H1 (cell line): Measurements from ENCODE around the gene NAV3. TPM values are rescaled to one million over a fixed set of nuclear protein-coding genes. Genes with fewer than 3 reads are reported as not detected.

Source experiments
- CTCF ChIA-PET: fragments of 300-600 bp; sonication (Branson Sonifier 250); formaldehyde crosslinking; loops from one replicate; lab custom pipeline; 2021; ENCODE audit not compliant: partially characterized antibody; lab: Charles Lee
- POLR2A ChIA-PET: fragments of 300-600 bp; sonication (Branson Sonifier 250); formaldehyde crosslinking; loops from one replicate; lab custom pipeline; 2021; ENCODE audit warnings: inconsistent platforms; ENCODE audit not compliant: partially characterized antibody; lab: Charles Lee
- DNase-seq, 2 experiments: peaks; one replicate each; pipeline versions ENCODE4 v3.0.0 to v3.0.0-alpha.2; 2010 to 2022; ENCODE audit warnings: low spot score in 2 of 2, low read depth in 1 of 2, mixed read lengths in 1 of 2
- FAIRE-seq: peaks from 2 replicates; lab custom pipeline; 2011; peaks lifted over from hg19 to GRCh38; lab: Jason Lieb, UNC
- H2AFZ ChIP-seq: 2 replicates; pipeline ENCODE4 v1.8.1; 2012; ENCODE audit warnings: low read length, inconsistent platforms
- H2AK5ac ChIP-seq: 2 replicates; pipeline ENCODE4 v1.6.1; 2013; ENCODE audit warnings: low read depth, low read length
- H2BK120ac ChIP-seq: replicated peaks from 2 replicates; pipeline ENCODE3; 2013; ENCODE audit warnings: low read depth, low read length, inconsistent platforms
- H2BK12ac ChIP-seq: 2 replicates; pipeline ENCODE4 v1.6.1; 2013; ENCODE audit warnings: low read depth, low read length
- H2BK15ac ChIP-seq: 2 replicates; pipeline ENCODE4 v1.6.1; 2013; ENCODE audit warnings: low read length
- H2BK20ac ChIP-seq: 2 replicates; pipeline ENCODE4 v1.6.1; 2013; ENCODE audit warnings: low read length
- H2BK5ac ChIP-seq: 2 replicates; pipeline ENCODE4 v1.6.1; 2013; ENCODE audit warnings: low read depth, low read length
- H3K14ac ChIP-seq: 2 replicates; pipeline ENCODE4 v1.6.1; 2013; ENCODE audit warnings: inconsistent platforms; ENCODE audit not compliant: insufficient read length
- H3K18ac ChIP-seq: 2 replicates; pipeline ENCODE4 v1.6.1; 2013; ENCODE audit warnings: low read length; ENCODE audit errors: extremely low read depth
- H3K23ac ChIP-seq: 2 replicates; pipeline ENCODE4 v1.6.1; 2013; ENCODE audit warnings: inconsistent platforms; ENCODE audit not compliant: insufficient read length
- H3K23me2 ChIP-seq: 2 replicates; pipeline ENCODE4 v1.6.1; 2013; ENCODE audit warnings: low read depth, low read length
- H3K27ac ChIP-seq: 2 replicates; pipeline ENCODE4 v1.6.1; 2011; ENCODE audit warnings: low read depth, low read length, inconsistent platforms
- H3K27me3 ChIP-seq, 4 experiments: replicated peaks in 1 of 4; 1 replicate in 1 of 4; 2 replicates in 3 of 4; pipeline versions ENCODE4 v1.6.1 to v1.8.1; 2011 to 2013; ENCODE audit warnings: low read length in 3 of 4, mild to moderate bottlenecking in 3 of 4, inconsistent platforms in 2 of 4, mixed read lengths in 2 of 4, moderate library complexity in 1 of 4; ENCODE audit not compliant: control insufficient read depth in 3 of 4, insufficient read depth in 3 of 4; ENCODE audit errors: extremely low read depth in 1 of 4
- H3K36me3 ChIP-seq, 4 experiments: 2 replicates each; pipeline versions ENCODE4 v1.6.1 to v1.8.1; 2011 to 2013; ENCODE audit warnings: mild to moderate bottlenecking in 4 of 4, low read length in 3 of 4, moderate library complexity in 2 of 4, control low read depth in 1 of 4, inconsistent platforms in 1 of 4; ENCODE audit not compliant: insufficient read depth in 4 of 4, control insufficient read depth in 2 of 4
- H3K4ac ChIP-seq: replicated peaks from 2 replicates; pipeline ENCODE3; 2013; ENCODE audit warnings: low read length, low read depth, mixed read lengths, inconsistent platforms; ENCODE audit not compliant: insufficient read length
- H3K4me1 ChIP-seq, 4 experiments: replicated peaks in 1 of 4; 1 replicate in 1 of 4; 2 replicates in 3 of 4; pipeline versions ENCODE4 v1.6.1 to v1.8.1; 2011 to 2013; ENCODE audit warnings: low read length in 3 of 4, inconsistent platforms in 2 of 4, mixed read lengths in 1 of 4; ENCODE audit not compliant: insufficient read depth in 4 of 4, control insufficient read depth in 3 of 4
- H3K4me2 ChIP-seq, 2 experiments: 2 replicates each; pipeline versions ENCODE4 v1.6.1 to v1.8.1; 2011 to 2013; ENCODE audit warnings: low read depth in 2 of 2, low read length in 2 of 2, control low read depth in 1 of 2, inconsistent platforms in 1 of 2, mild to moderate bottlenecking in 1 of 2; ENCODE audit not compliant: insufficient read depth in 1 of 2
- H3K4me3 ChIP-seq, 4 experiments: fragments of 200-600, 300-600 bp in 1 of 4; sonication (generic), shearing (Covaris generic), sonication (Bioruptor Twin) in 1 of 4; 2 replicates each; pipeline versions ENCODE4 v1.5.1 to v1.8.1; 2011 to 2016; ENCODE audit warnings: low read length in 4 of 4, low read depth in 3 of 4, control low read depth in 2 of 4, inconsistent platforms in 2 of 4, mild to moderate bottlenecking in 2 of 4, mixed read lengths in 1 of 4, moderate library complexity in 1 of 4; ENCODE audit not compliant: insufficient read depth in 2 of 4; ENCODE audit errors: extremely low read depth in 1 of 4
- H3K56ac ChIP-seq: replicated peaks from 2 replicates; pipeline ENCODE3; 2013; ENCODE audit warnings: low read depth, mild to moderate bottlenecking, mixed read lengths, low read length, inconsistent platforms; ENCODE audit not compliant: insufficient read length
- H3K79me1 ChIP-seq: 2 replicates; pipeline ENCODE4 v1.6.1; 2013; ENCODE audit warnings: low read depth, low read length, control low read depth
- H3K79me2 ChIP-seq, 2 experiments: 2 replicates each; pipeline versions ENCODE4 v1.6.1 to v1.8.1; 2012 to 2013; ENCODE audit warnings: low read length in 2 of 2, mild to moderate bottlenecking in 2 of 2, inconsistent platforms in 1 of 2; ENCODE audit not compliant: insufficient read depth in 2 of 2, control insufficient read depth in 1 of 2
- H3K9ac ChIP-seq, 4 experiments: replicated peaks in 1 of 4; 1 replicate in 1 of 4; 2 replicates in 3 of 4; pipeline versions ENCODE4 v1.6.1 to v1.8.1; 2011 to 2013; ENCODE audit warnings: low read depth in 3 of 4, low read length in 3 of 4, control low read depth in 2 of 4, mild to moderate bottlenecking in 2 of 4, moderate library complexity in 2 of 4, inconsistent platforms in 1 of 4; ENCODE audit errors: extremely low read depth in 1 of 4
- H3K9me3 ChIP-seq, 2 experiments: 2 replicates each; pipeline versions ENCODE4 v1.6.1 to v1.8.1; 2012 to 2013; ENCODE audit warnings: mild to moderate bottlenecking in 2 of 2, moderate library complexity in 2 of 2, control low read depth in 1 of 2, inconsistent platforms in 1 of 2, low read depth in 1 of 2, low read length in 1 of 2, mixed read lengths in 1 of 2; ENCODE audit not compliant: insufficient read depth in 2 of 2
- H4K20me1 ChIP-seq, 2 experiments: replicated peaks in 1 of 2; 2 replicates each; pipeline versions ENCODE3 to v1.8.1; 2011 to 2013; ENCODE audit warnings: inconsistent platforms in 2 of 2, low read length in 2 of 2, mild to moderate bottlenecking in 1 of 2; ENCODE audit not compliant: insufficient read depth in 2 of 2, control insufficient read depth in 1 of 2
- H4K5ac ChIP-seq: 2 replicates; pipeline ENCODE4 v1.6.1; 2013; ENCODE audit warnings: low read length, low read depth, mixed read lengths, inconsistent platforms; ENCODE audit not compliant: insufficient read length
- H4K8ac ChIP-seq: 2 replicates; pipeline ENCODE4 v1.8.0; 2013; ENCODE audit warnings: mild to moderate bottlenecking, moderate library complexity, low read length, inconsistent platforms; ENCODE audit not compliant: insufficient read depth; ENCODE audit errors: extremely low read depth
- H4K91ac ChIP-seq: replicated peaks from 2 replicates; pipeline ENCODE3; 2013; ENCODE audit warnings: low read length, mixed read lengths, inconsistent platforms; ENCODE audit not compliant: insufficient read length
- CHD1 ChIP-seq: IDR thresholded peaks from 2 replicates; pipeline ENCODE4 v1.6.1; 2012; ENCODE audit warnings: low read depth, low read length, improper control_type of control experiment
- JUN ChIP-seq: IDR thresholded peaks from 2 replicates; pipeline ENCODE4 v1.6.1; 2011; ENCODE audit warnings: low read depth, mild to moderate bottlenecking, improper control_type of control experiment, low read length
- SP4 ChIP-seq: IDR thresholded peaks from 2 replicates; pipeline ENCODE4 v1.6.1; 2012; ENCODE audit warnings: low read length, inconsistent platforms
- TAF1 ChIP-seq: IDR thresholded peaks from 2 replicates; pipeline ENCODE4 v1.6.1; 2011; ENCODE audit warnings: mild to moderate bottlenecking, low read depth, low read length
- TAF7 ChIP-seq: optimal IDR thresholded peaks from 2 replicates; pipeline ENCODE3; 2011; ENCODE audit warnings: low read depth, mild to moderate bottlenecking, inconsistent platforms, low read length, moderate library complexity, borderline replicate concordance
- ZNF274 ChIP-seq: IDR thresholded peaks from 2 replicates; pipeline ENCODE4 v1.7.0; 2012; ENCODE audit warnings: low read length, borderline replicate concordance; ENCODE audit errors: extremely low read depth
- WGBS, 2 experiments: shearing (Covaris generic) in 1 of 2; methylation state at CpG; one replicate each; pipeline versions ENCODE4 v1.1.6 to v1.1.7; 2013 to 2015; ENCODE audit warnings: low lambda C conversion rate in 2 of 2, mixed read lengths in 2 of 2, inconsistent platforms in 1 of 2, low coverage in 1 of 2, missing lambda C conversion rate in 1 of 2; ENCODE audit not compliant: insufficient replicate concordance in 2 of 2, insufficient coverage in 1 of 2, insufficient read length in 1 of 2; ENCODE audit errors: extremely low coverage in 1 of 2, missing lambda C conversion rate in 1 of 2; 5-methylcytosine and 5-hydroxymethylcytosine counted together
- polyA plus RNA-seq, 7 experiments: library from polyadenylated mRNA; depleted of rRNA in 3 of 7; stranded (reverse) in 5 of 7; unstranded in 2 of 7; fragments of >200 nt in 5 of 7; fragments of 200-250 nt in 2 of 7; gene quantifications; 1 replicate in 5 of 7; 2 replicates in 1 of 7; 4 replicates in 1 of 7; pipeline versions ENCODE4 v1.2.1 to v1.2.3, GENCODE V29; 2011 to 2013; ENCODE audit warnings: missing spikeins in 2 of 7, mixed read lengths in 2 of 7
- total RNA-seq: library from RNA; stranded (reverse); fragmentation: NEBNext Ultra II Directional; extraction: Animal tissue kit (Norgen Biotek cat#: 25700); gene quantifications from 2 replicates; pipeline ENCODE4 v1.2.1, GENCODE V29; 2021

The NAV3 gene
- total and polyA plus RNA-seq, 2 of the 8 experiments (the other 6 are each of a cell fraction or from before 2014, with no cell fraction given) = 0.47 to 5.0 TPM

- no peak for DNase-seq
These were observed 2.6 kb downstream of the NAV3 start for GRCh38 chr12:77833329-77833728.

More at GRCh38 chr12:77833329-77833728, 2.6 kb downstream of the NAV3 start:
- Histone ChIP-seq H3K4me2 (no peak overlapping the region), H2AFZ (0 out of 2 replicates have a peak overlapping the region, but pooled peaks have one; percentile 19), H3K27ac (no peak overlapping the region), H4K5ac (no peak overlapping the region), H3K14ac (no peak overlapping the region), H3K79me2 (no peaks in the 10 kb centered on the region), H3K18ac (no peak overlapping the region), H3K4ac (no peak overlapping the region), H2AK5ac (no peak overlapping the region), H2BK12ac (no peak overlapping the region), H4K91ac (no peak overlapping the region), H2BK20ac (no peak overlapping the region), H3K9ac (no peak overlapping the region), H3K56ac (no peak overlapping the region), H2BK5ac (no peak overlapping the region), H3K79me1 (no peaks in the 10 kb centered on the region), H3K23me2 (no peaks in the 10 kb centered on the region), H4K8ac (no peak overlapping the region), H3K4me3 (no peak overlapping the region), H4K20me1 (no peaks in the 10 kb centered on the region), H2BK120ac (no peak overlapping the region), H2BK15ac (no peak overlapping the region), H3K4me1 (no peaks in the 10 kb centered on the region; a peak in 1 of 7 replicates), H3K9me3 (no peaks in the 10 kb centered on the region), H3K23ac (no peak overlapping the region), H3K36me3 (no peaks in the 10 kb centered on the region), H3K27me3 (no peaks in the 10 kb centered on the region)
- FAIRE-seq = no peak
- POLR2A ChIA-PET = no interaction called here
- WGBS, 2 experiments = 90% methylated on average over 9 of the region's 9 CpGs; no CpG with 5 or more reads in 1 of the 2 experiments
- no peak for TF ChIP-seq CHD1
- no peak for TF ChIP-seq JUN
- TF ChIP-seq SP4 = no peak
- no peak for TF ChIP-seq TAF7
- no peak for TF ChIP-seq ZNF274
- TF ChIP-seq TAF1 = no peak
- CTCF ChIA-PET = no interaction called here
